Mesenchymal stem cell (in vitro differentiated cells and primary cell): ENCODE measurements around the gene ADAM12.
A peak's percentile ranks its signal among the peaks of the same experiment; 100 is the strongest.

Experiments
- DNase-seq: peaks from one replicate; pipeline ENCODE4 v3.0.0-alpha.2; 2013
- H2AFZ ChIP-seq: one replicate; pipeline ENCODE4 v1.6.1; 2013; ENCODE audit warnings: low read depth, mild to moderate bottlenecking, control low read depth, inconsistent platforms, low read length, moderate library complexity
- H2AK5ac ChIP-seq: 2 replicates; pipeline ENCODE4 v1.6.1; 2013; ENCODE audit warnings: low read length, moderate library complexity, mild to moderate bottlenecking, inconsistent platforms; ENCODE audit not compliant: severe bottlenecking
- H2BK120ac ChIP-seq: one replicate; pipeline ENCODE4 v1.6.1; 2013; ENCODE audit warnings: low read depth, mild to moderate bottlenecking, inconsistent platforms, low read length, moderate library complexity
- H2BK12ac ChIP-seq, 2 experiments: one replicate each; pipeline ENCODE4 v1.6.1; 2013; ENCODE audit warnings: inconsistent platforms in 2 of 2, low read length in 2 of 2, mild to moderate bottlenecking in 2 of 2, moderate library complexity in 2 of 2, control low read depth in 1 of 2
- H2BK15ac ChIP-seq: one replicate; pipeline ENCODE4 v1.6.1; 2013; ENCODE audit warnings: mild to moderate bottlenecking, low read depth, inconsistent platforms; ENCODE audit not compliant: poor library complexity, severe bottlenecking
- H2BK5ac ChIP-seq: 2 replicates; pipeline ENCODE4 v1.6.1; 2013; ENCODE audit warnings: low read depth, mild to moderate bottlenecking, low read length, control low read depth, inconsistent platforms; ENCODE audit not compliant: poor library complexity, severe bottlenecking
- H3K14ac ChIP-seq, 2 experiments: one replicate each; pipeline ENCODE4 v1.6.1; 2013; ENCODE audit warnings: inconsistent platforms in 2 of 2, low read length in 2 of 2, control low read depth in 1 of 2, mild to moderate bottlenecking in 1 of 2, moderate library complexity in 1 of 2
- H3K18ac ChIP-seq, 2 experiments: one replicate each; pipeline ENCODE4 v1.6.1; 2013; ENCODE audit warnings: inconsistent platforms in 2 of 2, low read length in 2 of 2, control low read depth in 1 of 2, low read depth in 1 of 2, mild to moderate bottlenecking in 1 of 2
- H3K23ac ChIP-seq, 2 experiments: one replicate each; pipeline ENCODE4 v1.6.1; 2013; ENCODE audit warnings: inconsistent platforms in 2 of 2, low read length in 2 of 2, mild to moderate bottlenecking in 2 of 2, moderate library complexity in 2 of 2, control low read depth in 1 of 2
- H3K27ac ChIP-seq: 2 replicates; pipeline ENCODE4 v1.5.1; 2013; ENCODE audit warnings: mild to moderate bottlenecking, moderate library complexity, low read length, control low read depth, inconsistent platforms; ENCODE audit not compliant: poor library complexity, severe bottlenecking
- H3K27me3 ChIP-seq, 2 experiments: 2 replicates each; pipeline versions ENCODE4 v1.6.1 to v1.7.0; 2013; ENCODE audit warnings: low read length in 2 of 2, mild to moderate bottlenecking in 2 of 2, moderate library complexity in 2 of 2, control low read depth in 1 of 2, inconsistent platforms in 1 of 2; ENCODE audit not compliant: control insufficient read depth in 1 of 2, insufficient read depth in 1 of 2
- H3K36me3 ChIP-seq, 2 experiments: 2 replicates each; pipeline versions ENCODE4 v1.6.1 to v1.7.0; 2013; ENCODE audit warnings: low read length in 2 of 2, control low read depth in 1 of 2, inconsistent platforms in 1 of 2, low read depth in 1 of 2, mild to moderate bottlenecking in 1 of 2; ENCODE audit not compliant: insufficient read depth in 2 of 2, control insufficient read depth in 1 of 2
- H3K4ac ChIP-seq, 2 experiments: one replicate each; pipeline ENCODE4 v1.6.1; 2013; ENCODE audit warnings: inconsistent platforms in 2 of 2, low read length in 2 of 2, mild to moderate bottlenecking in 2 of 2, moderate library complexity in 2 of 2, control low read depth in 1 of 2, low read depth in 1 of 2
- H3K4me1 ChIP-seq: 2 replicates; pipeline ENCODE4 v1.6.1; 2013; ENCODE audit warnings: low read depth, low read length, control low read depth; ENCODE audit not compliant: control insufficient read depth, insufficient read depth
- H3K4me2 ChIP-seq: 2 replicates; pipeline ENCODE4 v1.6.1; 2013; ENCODE audit warnings: low read length, mild to moderate bottlenecking, inconsistent platforms; ENCODE audit not compliant: poor library complexity, severe bottlenecking
- H3K4me3 ChIP-seq, 2 experiments: 2 replicates each; pipeline versions ENCODE4 v1.5.1 to v1.7.0; 2013; ENCODE audit warnings: low read length in 2 of 2, mild to moderate bottlenecking in 2 of 2, control low read depth in 1 of 2, low read depth in 1 of 2; ENCODE audit not compliant: insufficient read depth in 1 of 2
- H3K79me1 ChIP-seq: replicated peaks from 2 replicates; pipeline ENCODE4 v1.6.1; 2013; ENCODE audit warnings: mild to moderate bottlenecking, control low read depth, low read length, inconsistent platforms; ENCODE audit not compliant: poor library complexity, severe bottlenecking
- H3K9ac ChIP-seq: 2 replicates; pipeline ENCODE4 v1.7.0; 2013; ENCODE audit warnings: mild to moderate bottlenecking, low read length, moderate library complexity
- H3K9me3 ChIP-seq: 2 replicates; pipeline ENCODE4 v1.7.0; 2013; ENCODE audit warnings: mild to moderate bottlenecking, low read length; ENCODE audit not compliant: control insufficient read depth
- H4K8ac ChIP-seq: one replicate; pipeline ENCODE4 v1.6.1; 2013; ENCODE audit warnings: inconsistent platforms, mild to moderate bottlenecking, low read length, moderate library complexity
- H4K91ac ChIP-seq: one replicate; pipeline ENCODE4 v1.6.1; 2013; ENCODE audit warnings: mild to moderate bottlenecking, low read length, inconsistent platforms
- WGBS: methylation state at CpG from one replicate; pipeline ENCODE4 v1.1.7; 2013; ENCODE audit warnings: mixed read lengths; 5-methylcytosine and 5-hydroxymethylcytosine counted together

Gene ADAM12

DNA sequence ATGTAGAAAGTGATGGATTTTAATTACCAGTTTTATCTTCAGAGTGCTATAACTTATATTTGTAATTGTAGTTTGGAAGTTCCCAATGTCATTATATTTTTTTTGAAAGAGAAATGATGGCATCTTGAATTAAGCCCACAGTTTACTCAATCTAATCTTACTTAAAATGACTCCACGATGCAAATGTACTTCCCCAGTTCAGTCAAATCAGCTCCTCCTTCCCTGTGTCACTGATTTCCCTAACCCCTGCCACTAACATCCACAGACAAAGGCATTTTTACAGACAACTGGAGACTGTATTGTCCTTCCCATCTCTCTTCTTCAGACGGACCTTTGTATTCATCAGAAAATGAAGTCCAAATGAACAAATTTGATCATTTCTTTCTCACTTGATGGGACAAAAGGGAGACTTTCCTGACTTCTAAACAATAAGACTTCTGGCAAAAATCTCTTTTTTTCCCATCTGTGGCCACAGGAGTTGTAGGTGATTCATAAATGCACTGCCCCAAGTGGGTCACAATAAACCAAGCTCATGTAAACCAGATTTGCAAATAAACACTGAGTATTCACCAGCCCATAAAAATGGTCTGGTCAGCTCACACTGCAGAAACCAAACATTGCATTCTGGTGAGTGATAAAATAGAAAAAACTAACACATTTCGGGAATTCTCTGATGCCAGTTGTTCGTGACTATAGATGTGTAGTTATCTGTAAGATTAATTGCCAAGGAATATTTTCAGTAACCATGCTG, 329.0 kb downstream of the ADAM12 start:
- Histone ChIP-seq H3K79me1 (peaks cover 2% of the 10 kb centered on the region), H3K4me2 (no peak overlapping the region), H3K18ac (peak overlapping the region; percentile 54 to 64), H2BK12ac (no peak overlapping the region), H4K91ac (no peak overlapping the region), H2BK5ac (no peak overlapping the region), H3K36me3 (peaks cover 16 to 52% of the 10 kb centered on the region in 2 experiments), H4K8ac (no peak overlapping the region), H3K9ac (peak overlapping the region; percentile 83), H3K4ac (peak overlapping the region in 1 of 2 experiments; percentile 76), H3K9me3 (no peaks in the 10 kb centered on the region), H2BK120ac (no peak overlapping the region), H2BK15ac (no peak overlapping the region), H3K4me1 (peaks cover 39% of the 10 kb centered on the region), H3K14ac (no peak overlapping the region), H2AFZ (no peak overlapping the region), H2AK5ac (no peak overlapping the region), H3K4me3 (no peak overlapping the region), H3K23ac (no peak overlapping the region), H3K27ac (peak overlapping the region; percentile 89), H3K27me3 (no peaks in the 10 kb centered on the region)
- DNase-seq: peak; percentile 92
- WGBS: 4% methylated on average over 2 of the region's 4 CpGs

DNA sequence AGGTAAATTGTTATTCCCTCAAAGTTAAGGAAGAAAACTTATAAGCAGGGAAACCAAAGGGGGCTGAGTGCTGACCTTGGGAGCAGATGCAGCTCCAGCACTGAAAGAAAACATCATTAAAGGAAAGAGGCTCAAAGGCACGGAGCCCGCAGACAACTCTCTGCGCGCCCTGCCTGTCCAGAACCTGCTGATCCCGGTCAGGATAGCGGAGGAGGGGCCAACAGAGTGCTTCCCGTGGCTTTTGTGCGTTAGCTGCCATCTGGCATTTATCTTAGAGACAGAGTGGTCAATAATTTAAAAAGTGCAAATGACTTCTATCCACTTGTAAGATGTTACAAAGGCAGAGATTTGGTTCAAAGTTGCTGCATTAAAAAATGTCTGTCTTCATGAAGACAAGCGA, 329.8 kb downstream of the ADAM12 start:
- Histone ChIP-seq H2BK12ac (no peak overlapping the region), H3K4ac (no peak overlapping the region), H4K8ac (no peak overlapping the region), H3K14ac (no peak overlapping the region), H3K79me1 (peaks cover 2% of the 10 kb centered on the region), H3K36me3 (peaks cover 12 to 51% of the 10 kb centered on the region in 2 experiments), H3K18ac (no peak overlapping the region), H2BK15ac (peak overlapping the region; percentile 79), H3K9ac (peak overlapping the region; percentile 83), H3K27ac (peak overlapping the region; percentile 1), H2BK120ac (peak overlapping the region; percentile 54), H3K4me2 (no peak overlapping the region), H3K23ac (no peak overlapping the region), H2AFZ (no peak overlapping the region), H3K4me3 (no peak overlapping the region), H4K91ac (no peak overlapping the region), H3K9me3 (no peaks in the 10 kb centered on the region), H2BK5ac (no peak overlapping the region), H3K27me3 (no peaks in the 10 kb centered on the region), H2AK5ac (no peak overlapping the region), H3K4me1 (peaks cover 32% of the 10 kb centered on the region)
- peak; percentile 74 for DNase-seq
- WGBS: 11% methylated on average over 7 of the region's 9 CpGs

DNA sequence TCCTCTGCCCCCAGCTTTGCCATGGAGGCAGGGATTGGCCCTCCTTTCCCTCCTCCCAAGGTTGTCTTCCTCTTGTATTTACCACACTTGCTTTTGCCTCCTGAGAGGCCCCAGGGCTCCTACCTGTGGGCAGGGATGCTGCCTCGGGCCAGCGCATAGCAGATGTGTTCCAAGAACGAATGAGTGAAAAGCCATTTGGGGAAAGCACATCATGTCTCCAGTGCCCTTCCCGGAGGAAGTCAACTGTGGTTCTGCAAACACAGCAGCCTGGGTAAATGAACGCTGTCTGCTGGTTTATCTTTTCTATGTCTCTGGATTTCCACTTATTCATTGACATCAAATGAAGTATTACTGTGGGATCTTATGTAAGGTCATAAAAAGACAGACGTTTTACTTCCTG, 330.2 kb downstream of the ADAM12 start:
- Histone ChIP-seq H3K23ac (no peak overlapping the region), H2AFZ (no peak overlapping the region), H3K4me3 (no peak overlapping the region), H2BK15ac (peak overlapping the region; percentile 50), H4K91ac (peak overlapping the region; percentile 74), H3K36me3 (peaks cover 15 to 55% of the 10 kb centered on the region in 2 experiments), H3K4me2 (no peak overlapping the region), H3K9ac (no peak overlapping the region), H3K14ac (peak overlapping the region in 1 of 2 experiments; percentile 23), H2AK5ac (peak overlapping the region; percentile 31), H4K8ac (peak overlapping the region; percentile 66), H2BK12ac (peak overlapping the region; percentile 57 to 62), H2BK120ac (no peak overlapping the region), H3K4me1 (peaks cover 30% of the 10 kb centered on the region), H3K27ac (no peak overlapping the region), H3K79me1 (peaks cover 2% of the 10 kb centered on the region), H3K27me3 (no peaks in the 10 kb centered on the region), H3K9me3 (no peaks in the 10 kb centered on the region), H3K4ac (peak overlapping the region; percentile 19 to 84), H3K18ac (peak overlapping the region; percentile 25 to 67), H2BK5ac (no peak overlapping the region)
- 30% methylated on average over 5 of the region's 6 CpGs for WGBS
- DNase-seq: no peak

DNA sequence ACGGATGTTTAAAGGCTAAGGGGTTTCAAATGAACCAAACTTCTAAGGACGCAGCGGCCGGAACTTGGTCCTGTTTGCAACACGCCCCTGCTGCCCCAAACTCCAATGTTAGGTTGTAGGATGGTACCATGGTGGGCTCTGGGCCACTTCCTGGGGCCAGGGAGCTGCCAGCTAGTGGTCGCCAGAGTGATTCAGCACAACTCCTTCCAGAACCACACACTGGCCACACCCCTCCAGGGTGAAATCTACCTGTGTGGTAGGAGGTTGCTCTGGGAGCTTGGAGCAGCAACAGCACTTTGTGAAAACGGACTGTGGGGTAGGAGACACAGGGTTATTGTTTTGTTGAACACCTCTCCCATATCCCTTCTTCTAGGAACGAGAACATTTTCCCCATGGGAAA, 330.8 kb downstream of the ADAM12 start:
- H2AK5ac ChIP-seq: peak overlapping the region; percentile 85
- H2BK12ac ChIP-seq: peak overlapping the region; percentile 85 to 94
- no peaks in the 10 kb centered on the region for H3K9me3 ChIP-seq
- H2BK120ac ChIP-seq: no peak overlapping the region
- H3K18ac ChIP-seq: peak overlapping the region; percentile 46 to 56
- H3K4me2 ChIP-seq: no peak overlapping the region
- peaks cover 25% of the 10 kb centered on the region for H3K4me1 ChIP-seq
- H2BK15ac ChIP-seq: peak overlapping the region; percentile 71
- no peak overlapping the region for H3K23ac ChIP-seq
- WGBS: 91% methylated on average over 5 of the region's 8 CpGs
- H2AFZ ChIP-seq: no peak overlapping the region
- H2BK5ac ChIP-seq: no peak overlapping the region
- H3K4me3 ChIP-seq: no peak overlapping the region
- no peak overlapping the region for H3K9ac ChIP-seq
- no peak for DNase-seq
- peaks cover 2% of the 10 kb centered on the region for H3K79me1 ChIP-seq
- no peak overlapping the region for H3K27ac ChIP-seq
- peak overlapping the region; percentile 29 to 59 for H3K4ac ChIP-seq
- H3K27me3 ChIP-seq: no peaks in the 10 kb centered on the region
- H3K36me3 ChIP-seq: peaks cover 17 to 61% of the 10 kb centered on the region in 2 experiments
- peak overlapping the region in 1 of 2 experiments; percentile 71 for H3K14ac ChIP-seq
- peak overlapping the region; percentile 39 for H4K8ac ChIP-seq
- peak overlapping the region; percentile 84 for H4K91ac ChIP-seq
